NCI-H1930 (cell line): ENCODE measurements around the gene PLXNB1.

Experiments used
- DNase-seq, 2 experiments: peaks; one replicate each; lab custom pipeline; 2025; lab: John Stamatoyannopoulos, UW

Gene PLXNB1

DNA sequence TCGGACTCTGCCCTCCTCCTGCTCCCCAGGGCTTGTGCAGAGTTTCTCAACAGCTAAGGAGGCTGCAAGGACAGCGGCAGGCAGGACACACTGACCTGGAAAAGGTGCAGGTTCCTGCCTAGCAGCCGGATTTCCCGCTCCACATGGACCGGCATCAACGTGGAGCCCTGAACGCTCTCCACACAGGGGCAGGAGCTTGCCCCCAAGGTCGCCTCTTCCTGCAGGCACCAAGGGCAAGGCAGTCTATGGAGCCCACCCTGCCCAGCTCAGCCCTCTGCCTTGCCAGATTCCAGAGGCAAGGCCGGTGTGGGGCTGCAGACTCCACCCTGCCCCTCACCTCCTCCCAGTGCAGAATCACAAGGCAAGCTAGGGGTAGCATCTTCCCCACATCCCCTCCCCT, 10.7 kb downstream of the PLXNB1 start:
- DNase-seq, result no peak

DNA sequence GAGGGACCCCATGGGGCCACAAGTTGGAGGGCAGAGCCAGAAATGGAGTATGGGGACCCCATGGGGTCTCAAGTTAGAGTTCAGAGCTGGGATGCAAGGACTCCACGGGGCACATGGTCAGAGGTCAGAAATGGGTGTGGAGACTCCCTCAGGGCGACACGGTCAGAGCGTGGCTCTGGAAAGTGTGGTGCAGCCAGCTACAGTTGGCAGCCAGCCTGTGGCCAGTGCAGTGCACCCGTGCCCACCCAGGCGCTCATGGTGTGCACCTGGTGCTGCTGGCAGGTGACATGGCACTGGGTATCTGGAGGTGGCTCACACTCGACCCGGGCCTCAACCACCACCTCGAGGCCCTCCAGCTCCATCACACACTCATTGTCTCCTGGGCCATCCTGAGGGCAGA, 11.2 kb downstream of the PLXNB1 start:
- DNase-seq, result no peak

DNA sequence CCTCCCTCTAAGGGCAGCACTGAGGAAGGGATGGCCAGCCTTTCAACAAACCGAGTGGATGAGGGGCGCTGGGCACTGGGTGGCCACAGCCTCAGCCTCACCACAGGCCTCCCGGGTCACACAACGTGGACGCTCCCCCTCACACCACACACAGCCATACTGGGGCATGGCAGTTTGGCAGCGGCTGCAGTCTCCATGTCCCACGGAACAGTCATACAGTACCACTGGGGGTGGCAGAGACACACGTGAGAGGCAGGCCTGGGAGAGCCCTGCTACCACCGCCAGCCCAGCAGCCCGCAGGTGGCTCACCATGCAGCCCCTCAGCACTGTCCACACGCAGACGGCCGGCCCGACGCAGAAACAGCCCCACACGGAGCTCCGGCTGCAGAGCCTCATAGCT, 11.7 kb downstream of the PLXNB1 start:
- DNase-seq, result no peak

DNA sequence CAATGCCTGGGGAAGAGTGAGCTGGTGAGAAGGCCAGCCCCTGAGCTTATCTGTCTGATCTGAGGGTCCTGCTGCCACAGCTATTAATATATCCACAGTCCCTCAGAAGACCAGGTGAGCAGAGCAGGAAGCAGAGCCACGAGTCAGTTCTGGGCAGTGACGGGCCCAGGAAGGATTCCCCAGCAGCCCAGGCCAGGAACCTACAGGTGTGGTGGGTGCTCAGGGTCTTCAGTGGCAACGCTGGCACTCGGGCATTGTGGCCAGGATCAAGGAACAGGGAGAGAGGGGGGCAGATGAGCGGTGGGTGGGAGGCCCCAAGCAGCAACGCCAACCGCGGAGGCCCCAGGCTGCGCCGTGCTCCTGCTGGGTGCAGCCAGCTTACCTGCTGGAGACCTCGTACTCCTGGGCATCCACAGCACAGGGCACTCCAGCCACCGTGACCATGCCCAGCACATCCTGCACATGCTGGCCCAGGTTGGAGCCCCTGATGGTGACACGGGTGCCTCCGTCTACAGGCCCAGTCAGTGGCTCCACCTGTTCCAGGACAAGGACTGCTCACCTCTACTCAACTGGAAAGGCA, 12.3 kb downstream of the PLXNB1 start:
- no peak for DNase-seq

DNA sequence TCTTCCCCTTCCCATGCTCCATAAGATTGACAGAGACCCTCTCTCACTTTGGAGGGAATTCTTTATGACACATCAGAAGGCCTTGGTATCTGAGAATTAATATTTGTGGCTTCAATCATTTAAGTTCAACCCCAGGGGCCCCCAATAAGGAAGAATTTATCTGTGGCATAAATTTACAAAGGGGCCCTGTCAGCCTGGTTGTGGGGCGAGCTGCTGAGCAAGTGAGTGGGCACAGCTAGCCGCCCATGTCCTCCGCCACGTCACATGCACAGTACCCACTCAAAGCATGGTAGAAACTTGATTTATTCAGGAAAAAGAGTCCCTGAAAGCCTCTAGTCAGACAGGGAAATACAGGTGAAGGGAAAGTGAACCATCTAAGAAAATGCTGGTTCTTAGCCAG, 13.3 kb downstream of the PLXNB1 start:
- no peak for DNase-seq

DNA sequence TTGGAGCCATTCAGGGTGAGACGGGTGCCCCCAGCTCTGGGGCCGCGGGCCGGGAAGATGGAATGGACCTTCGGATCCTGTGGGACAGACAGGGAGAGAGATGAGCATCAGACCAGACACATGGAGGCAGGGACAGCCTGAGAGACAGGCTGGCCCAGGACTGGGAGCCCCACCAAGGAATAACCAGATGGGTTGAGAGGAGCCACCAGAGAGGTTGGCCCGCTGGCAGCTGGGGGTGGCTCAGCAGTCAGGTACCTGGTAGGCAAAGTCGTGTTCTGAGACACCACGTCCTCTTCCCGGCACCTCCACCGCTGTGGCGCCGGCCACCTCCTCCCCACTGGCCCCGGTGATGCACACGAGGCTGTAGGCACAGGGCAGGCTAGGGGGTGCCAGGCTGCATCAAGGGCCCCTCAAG, 13.8 kb downstream of the PLXNB1 start:
- no peak for DNase-seq

DNA sequence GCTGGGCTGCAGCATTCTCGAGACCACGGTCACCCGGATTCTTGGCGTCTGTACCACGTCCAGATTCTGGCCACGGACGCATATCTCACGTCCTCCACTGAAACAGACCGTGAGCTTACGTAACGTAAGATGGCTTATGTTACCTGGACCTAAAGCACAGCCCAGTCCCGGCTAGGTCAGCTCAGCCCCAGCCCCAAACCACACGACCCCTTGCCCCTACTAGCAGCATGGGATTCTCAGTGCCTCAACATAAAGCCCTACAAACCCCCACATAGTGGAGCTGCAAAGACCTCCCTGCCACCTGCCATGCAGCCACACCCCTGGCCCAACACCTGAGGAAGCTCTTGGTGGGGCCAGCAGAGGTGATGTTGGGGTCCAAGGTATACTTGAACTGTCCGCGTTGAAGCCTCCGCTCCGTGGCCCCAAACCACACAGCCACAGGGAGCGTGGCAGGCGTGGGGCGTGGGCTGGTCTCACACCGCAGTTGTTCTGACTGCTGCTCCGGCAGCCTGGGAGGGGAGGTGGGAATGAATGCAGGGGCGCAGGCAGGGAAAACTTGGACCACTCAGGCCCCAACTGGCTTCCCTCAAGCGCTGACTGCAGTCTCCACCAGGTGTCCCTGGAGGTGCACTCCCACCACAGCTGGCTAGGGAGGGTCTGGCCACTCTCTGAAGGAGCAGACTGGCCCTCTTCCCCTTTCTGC, 14.5 kb downstream of the PLXNB1 start:
- no peak for DNase-seq

DNA sequence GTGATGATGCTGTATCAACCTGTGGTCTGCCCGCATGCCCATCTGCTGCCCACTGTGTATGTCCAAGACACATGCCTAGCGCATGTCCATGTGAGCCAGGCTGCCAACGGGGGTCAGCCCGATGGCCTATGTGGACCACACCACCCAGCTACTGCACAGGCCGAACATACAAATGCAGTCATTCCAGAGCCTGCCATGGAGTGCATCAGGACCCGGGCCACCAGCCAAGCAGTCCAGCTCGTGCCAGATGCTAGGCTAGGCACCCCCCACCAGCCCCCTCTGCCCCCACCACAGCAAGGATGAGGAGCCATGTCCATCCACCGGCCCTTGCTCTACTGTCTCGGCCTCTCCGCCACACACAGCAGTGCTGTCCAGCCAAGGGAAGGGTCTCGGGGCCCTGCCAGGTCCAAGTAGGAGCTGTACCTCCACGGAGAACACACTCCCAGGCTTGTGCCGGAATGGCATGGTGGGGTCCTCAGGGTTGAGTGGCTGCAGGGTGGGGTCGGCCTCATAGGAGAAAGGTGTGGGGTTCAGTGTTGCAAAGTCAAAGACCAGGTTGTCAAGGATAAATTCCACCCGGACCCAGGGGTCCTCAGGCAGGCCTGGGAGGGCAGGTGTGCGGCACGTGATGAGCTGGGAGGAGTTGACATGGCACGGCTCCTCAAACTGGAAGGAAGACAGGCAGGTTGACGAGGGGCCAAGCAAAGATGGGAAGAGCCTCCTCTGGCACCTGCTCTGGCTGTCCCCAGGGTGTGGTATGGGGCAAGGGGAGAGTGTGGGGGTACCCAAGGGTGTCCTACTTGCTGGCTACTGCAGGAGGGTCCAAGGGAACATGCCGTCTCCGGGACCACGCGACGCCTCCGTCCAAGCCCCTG, 15.3 kb downstream of the PLXNB1 start:
- DNase-seq, result no peak

DNA sequence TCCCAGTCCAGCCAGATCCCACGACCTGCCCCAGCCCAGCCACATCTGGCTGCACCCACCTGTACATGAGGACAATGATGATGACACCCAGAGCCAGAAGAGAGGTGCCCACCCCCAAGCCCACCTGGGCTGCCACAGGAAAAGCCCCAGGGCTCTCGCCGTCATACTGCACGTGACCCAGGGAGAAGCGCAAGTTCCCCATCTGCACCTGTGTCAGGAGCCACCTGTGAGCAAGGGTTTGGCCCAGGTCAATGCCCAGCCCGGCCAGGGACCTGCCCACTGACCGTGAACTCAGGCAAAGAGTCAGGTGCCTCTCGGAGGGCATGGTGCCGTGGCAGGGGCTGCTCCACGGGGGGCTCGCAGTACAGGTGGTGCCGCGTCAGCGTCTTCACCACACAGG, 16.3 kb downstream of the PLXNB1 start:
- DNase-seq, result no peak

DNA sequence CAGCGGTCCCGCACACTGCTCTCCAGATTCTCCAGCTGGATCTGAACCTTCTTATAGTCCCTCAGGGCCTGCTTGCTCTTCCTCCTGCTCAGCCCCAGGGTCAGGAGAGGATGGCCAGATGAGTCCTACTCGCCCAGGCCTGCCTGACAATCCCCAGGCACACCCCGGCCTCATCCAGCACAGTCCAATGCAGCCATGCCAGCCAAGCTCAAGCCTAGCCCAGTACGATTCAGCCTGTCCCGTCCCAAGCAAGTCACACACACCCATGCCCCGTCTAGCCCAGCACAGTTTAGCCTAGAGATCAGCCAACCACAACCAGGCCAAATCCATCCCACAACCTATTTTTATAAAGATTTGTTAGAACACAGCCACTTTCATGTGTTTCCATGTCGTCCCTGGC, 16.8 kb downstream of the PLXNB1 start:
- no peak for DNase-seq

DNA sequence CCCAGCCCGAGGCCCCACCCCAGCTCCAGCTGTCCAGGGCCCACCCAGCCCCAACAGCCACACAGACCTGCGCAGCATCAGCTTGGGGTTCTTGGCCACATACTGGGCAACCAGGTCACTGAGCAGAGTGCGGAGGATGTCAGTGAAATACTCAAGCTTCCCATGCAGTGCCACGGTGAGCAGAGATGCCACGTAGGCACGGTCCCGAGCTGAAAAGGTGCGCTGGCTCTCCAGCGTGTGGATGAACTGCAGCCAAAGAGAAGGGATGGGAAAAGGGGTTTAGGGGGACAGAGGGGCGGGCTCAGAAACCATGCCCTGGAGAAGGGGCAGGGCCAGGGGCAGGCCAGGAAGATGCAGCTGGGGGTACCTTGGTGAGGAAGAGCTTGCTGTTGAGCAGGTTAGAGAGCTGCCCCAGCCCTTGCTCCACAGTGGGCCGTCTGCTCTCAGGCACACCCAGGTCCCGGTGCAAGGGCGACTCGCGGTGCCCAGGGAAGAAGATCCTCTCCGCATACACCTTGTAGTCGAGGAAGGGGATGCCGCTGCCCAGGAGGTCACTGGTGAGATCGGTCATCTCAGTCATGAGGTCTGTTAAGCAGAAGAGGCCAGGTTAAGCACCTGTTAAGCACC, 17.4 kb downstream of the PLXNB1 start:
- DNase-seq, result no peak

DNA sequence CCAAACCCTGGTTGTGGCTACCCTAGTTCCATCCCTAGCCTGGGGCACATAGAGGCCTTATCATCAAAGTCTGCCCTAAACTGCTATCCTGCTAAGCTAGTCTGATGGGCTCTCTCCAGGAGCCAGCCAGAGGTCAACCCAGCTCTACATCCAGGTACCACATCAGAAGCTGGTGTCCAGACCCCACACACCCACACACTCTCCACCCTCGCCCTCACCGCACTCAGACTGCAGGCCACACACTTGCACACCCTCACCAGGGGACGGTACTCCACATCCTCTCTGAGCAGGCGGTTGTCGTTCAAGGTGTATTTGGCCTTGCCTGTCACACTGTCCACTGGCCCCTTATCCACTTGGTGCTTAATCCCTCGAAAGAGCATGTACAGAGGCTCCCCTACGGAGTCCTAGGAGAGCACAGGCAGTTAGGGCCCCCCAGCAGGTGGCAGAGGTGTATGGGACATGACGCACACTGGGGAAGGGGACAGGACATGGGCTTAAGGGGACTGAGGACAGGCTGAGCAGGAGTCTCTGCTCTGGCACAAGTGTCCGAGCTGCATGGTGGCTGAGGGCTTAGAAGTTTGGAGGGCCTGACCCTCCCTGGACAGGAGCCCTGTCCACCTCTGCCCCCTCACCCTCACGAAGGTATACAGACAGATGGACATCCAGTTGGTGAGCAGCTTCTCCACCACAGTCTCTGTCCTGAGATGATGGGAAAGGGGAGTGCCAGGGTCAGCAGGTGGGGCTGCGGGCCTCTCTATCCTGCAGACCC, 18.1 kb downstream of the PLXNB1 start:
- no peak for DNase-seq

DNA sequence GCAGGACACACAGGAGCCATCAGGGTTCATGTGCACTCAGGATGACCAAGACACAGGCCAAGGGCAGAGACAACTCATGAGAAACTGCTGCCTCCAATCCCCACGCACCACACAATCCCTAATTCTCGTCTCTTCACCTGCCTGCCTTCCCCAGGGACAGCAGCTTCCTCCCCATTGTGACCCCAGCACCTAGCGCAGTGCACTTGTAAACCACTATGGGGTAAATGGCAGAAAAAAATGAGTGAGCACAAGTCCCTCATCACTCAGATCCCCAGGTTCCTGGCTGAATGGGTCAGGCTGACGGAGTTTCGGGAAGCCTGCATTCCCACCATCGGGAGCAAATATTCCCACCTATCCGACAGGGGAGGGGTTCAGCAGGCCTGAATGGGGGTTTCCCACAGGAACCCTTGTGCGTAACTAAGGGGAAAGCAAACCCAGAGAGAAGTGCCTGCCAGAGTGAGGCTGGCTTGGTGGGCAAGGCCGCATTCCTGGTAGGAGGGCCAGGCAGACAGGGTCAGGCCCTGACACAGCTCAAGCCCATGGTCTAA, 18.8 kb downstream of the PLXNB1 start:
- no peak for DNase-seq

DNA sequence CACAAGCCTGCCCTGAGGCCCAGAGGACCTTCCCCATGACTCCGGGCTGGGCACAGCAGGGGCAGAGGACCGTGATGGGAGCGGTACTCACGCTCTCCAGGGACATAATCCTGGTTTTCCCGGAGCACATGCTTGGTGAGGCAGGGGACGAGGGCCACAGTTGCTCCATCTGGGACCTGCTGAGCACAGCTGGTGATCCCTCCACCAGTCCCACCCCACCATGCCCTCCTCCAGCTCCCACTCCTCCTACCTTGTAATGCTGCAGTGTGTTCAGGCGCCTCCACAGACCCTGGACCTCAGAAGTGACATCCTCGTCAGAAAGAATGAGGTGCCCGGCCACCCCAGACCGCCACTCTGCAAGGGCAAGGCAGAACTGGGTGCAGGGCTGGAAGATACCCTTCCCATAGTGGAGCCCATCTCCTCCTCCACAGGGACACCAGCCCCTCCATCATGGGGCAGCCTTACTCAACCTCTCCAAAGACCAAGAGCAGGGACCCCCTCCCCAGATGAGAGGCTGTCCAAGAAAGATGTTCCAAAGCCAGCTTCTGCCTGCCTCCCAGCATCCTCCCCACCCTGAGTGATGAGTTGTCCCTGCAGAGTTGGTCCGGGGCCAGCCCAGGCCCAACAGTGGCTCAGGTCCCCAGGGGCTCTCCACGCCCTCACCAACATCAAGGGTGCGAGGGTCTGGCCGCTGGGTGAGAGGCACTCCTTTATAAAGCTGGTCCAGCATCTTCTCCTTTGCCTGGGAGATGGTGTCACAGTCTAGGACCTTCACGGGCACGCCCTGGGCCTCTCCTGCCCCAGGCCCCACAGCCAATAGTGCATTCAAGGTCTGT, 19.5 kb downstream of the PLXNB1 start:
- DNase-seq, result no peak

DNA sequence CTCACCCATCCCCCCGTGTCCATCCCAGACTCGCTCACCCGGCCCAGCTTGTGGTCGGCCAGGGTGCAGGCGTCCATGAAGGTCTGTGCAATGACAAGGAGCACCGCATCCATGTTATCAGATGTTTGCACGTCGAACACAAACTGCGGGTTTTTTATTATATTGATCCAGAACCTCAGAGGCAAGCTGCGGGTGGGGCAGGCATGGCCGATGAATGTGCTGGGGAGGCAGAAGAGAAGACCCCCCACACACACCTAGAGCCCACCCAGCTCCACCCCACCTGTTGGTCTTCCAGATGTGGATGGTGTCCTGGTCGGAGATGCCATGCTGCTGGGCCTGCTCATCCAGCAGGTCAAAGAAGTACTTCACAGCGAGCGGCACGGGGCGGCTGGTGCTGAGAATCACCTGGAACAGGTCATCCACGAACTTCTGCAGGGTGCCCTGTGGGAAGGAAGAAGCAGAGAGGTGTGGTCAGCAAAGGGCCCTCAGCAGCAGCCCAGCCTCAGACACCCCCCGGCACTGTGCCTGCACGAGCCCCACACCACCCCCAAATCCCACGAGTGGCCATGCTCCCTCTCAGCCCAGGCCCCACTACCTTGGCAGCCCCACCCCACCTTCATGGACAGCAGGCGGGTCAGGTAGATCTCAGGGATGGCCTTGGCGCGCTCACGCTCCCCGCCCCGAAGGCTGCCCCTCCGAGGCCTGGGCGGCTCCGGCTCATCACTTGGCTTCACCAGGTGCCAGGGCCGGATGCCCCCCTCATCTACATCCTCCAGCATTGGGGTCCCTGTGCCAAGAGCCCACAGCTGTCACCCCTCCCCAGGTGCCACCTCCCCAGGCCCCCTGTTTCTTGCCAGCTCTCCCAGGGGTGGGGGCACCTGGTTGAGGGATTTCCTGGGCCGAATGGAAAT, 20.3 kb downstream of the PLXNB1 start:
- DNase-seq, result no peak

DNA sequence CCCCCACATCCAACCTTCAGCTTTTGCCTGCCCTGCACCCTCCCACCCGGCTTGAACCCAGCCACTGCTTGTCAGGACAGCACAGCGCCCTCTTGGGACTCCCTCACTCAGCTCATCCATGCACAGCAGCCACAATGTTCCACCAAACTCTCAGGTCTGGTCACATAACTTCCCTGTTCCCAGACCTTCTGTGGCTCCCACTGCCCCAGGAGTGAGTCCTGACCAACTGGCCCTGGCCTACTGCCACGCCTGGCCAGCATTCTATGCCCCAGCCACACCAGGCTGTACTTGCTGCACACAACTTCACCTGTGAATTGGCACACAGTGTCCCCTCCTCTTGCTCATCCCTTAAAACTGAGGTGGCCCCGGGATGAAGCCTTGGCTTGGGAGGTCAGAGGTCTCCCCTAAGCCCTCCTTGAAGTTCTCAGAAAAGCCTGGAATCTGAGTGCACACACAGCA, 21.0 kb downstream of the PLXNB1 start:
- DNase-seq, result no peak

DNA sequence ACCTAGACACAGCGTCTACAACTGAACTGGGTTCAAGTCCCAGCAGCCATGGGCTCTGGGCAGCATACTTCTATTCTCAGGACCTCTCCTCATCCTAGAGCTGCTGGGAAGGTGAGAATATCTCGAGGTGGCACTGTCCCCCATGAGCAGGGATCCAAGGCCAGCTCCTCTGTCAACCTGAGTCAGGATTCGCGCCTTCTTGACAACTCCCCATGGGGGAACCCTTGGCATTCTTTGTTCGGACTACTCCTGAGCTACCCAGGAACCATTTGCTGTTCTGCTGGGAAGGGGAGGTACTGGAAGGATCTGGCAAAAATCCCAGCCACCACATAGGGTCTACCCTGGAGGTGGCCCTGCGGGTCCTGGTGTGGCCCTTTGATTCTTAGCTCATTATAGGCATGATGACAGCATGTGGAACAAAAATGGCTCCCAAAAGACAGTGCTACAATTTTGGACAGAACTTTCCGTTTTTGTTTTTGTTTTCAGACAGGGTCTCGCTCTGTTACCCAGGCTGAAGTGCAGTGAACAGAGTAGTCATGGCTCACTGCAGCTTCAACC, 22.3 kb downstream of the PLXNB1 start:
- no peak for DNase-seq

DNA sequence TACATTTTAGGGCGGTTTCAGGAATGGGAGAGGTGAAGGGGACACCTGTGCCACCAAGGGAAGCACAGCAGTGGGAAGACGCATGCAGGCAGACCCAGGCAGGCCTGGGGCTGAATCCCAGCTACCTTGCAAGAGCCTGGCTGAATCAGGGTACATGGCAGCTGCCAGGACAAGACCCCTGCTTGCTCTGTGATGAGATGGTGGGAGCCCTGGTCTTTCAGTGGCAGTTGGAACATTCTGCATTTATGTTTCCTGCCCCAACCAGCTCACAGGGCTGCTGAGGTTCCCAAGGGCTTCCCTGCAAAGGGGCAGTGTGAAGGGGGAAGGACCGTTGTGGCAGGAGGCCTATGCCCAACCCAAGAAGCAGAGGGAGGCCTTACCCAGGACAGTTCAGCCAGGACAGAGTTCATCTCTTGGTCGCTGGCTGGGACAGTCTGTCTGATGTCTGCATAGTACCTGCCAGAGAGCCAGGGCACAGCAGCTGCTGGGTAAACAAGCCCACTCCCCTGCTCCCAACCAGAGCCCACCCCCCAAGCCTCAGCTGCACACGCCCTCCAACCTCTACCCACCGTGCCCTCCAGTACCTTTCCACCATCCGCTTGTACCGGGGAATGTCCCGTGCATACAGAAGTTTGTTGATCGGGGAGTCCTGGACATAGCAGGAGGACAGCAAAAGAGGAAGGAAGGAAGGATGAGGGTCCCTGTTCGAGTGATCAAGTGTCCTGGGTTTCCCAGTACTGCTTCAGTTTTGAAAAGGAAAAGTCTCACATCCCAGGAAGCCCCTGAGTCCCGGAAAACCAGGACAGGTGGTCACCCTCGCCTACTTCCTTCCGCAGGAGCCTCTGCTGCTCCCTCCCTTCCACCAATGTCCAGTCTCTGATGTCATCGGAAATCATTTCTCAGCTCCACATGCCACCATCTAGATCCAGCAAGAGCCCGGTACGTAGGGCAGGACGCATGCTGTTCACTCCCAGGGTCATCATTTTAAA, 23.1 kb downstream of the PLXNB1 start:
- DNase-seq, result no peak
